Nephron progenitor cell (in vitro differentiated cells): ENCODE data around the gene DOCK9.

Experiments used
- DNase-seq: peaks from one replicate; pipeline ENCODE4 v3.0.0; 2021
- H3K27ac Mint-ChIP-seq: 2 replicates; pipeline ENCODE4 v1.8.0; 2021; ENCODE audit warnings: mild to moderate bottlenecking, moderate library complexity, mixed read lengths
- H3K27me3 Mint-ChIP-seq: 2 replicates; pipeline ENCODE4 v1.8.0; 2021; ENCODE audit warnings: mild to moderate bottlenecking, low read depth, mixed read lengths; ENCODE audit not compliant: poor library complexity
- H3K36me3 Mint-ChIP-seq: 2 replicates; pipeline ENCODE4 v1.8.0; 2021; ENCODE audit warnings: low read depth, mixed read lengths
- H3K4me1 Mint-ChIP-seq: 2 replicates; pipeline ENCODE4 v1.8.0; 2021; ENCODE audit warnings: mixed read lengths
- H3K4me3 Mint-ChIP-seq: 2 replicates; pipeline ENCODE4 v1.8.0; 2021; ENCODE audit warnings: mild to moderate bottlenecking, moderate library complexity, mixed read lengths
- H3K9me3 Mint-ChIP-seq: 2 replicates; pipeline ENCODE4 v1.8.0; 2021; ENCODE audit warnings: mild to moderate bottlenecking, moderate library complexity, mixed read lengths
- TF ChIP-seq, protein P1 (sequence below): fragments of 200-600 bp; sonication (generic); IDR thresholded peaks from 2 replicates; pipeline ENCODE4 v1.5.0; 2021; ENCODE audit warnings: antibody characterized with exemption

The DOCK9 gene

DNA sequence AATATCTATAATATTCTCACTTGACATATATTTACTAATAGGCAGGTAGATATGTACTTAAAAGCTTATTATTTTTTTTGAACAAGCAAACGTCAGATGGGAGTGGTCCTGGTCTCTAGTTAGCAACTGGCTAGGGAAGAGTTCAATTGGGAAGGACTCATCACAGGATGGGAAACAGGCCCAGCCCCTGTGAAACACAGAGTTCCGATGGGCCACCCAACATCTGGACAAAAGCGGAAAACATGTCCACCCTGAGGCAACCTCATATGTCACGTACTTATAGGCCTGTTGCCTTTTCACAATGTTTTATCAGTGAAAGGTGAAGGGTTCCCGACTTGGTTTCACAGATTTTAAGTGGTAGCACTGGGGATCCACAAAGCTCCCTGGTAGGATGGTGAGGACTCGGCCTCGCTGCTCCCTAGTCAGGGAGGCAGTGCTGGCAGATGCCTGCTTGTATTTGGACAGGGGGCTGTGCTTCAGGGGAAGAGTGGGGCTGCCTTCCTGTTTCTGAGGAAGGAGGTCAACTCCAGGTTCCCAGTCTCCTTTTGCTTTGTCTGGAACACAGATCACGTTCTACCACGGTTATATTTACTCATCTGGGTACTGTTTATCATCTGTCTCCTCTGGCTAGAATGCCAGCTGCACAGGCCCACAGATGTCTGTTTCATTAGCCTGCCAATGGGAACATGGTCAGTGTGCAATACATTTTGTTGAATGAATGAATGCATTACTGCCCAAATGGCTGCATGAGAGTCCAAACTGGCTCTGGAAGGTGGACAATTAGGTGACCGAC is 176.0 kb downstream of the DOCK9 start:
- H3K27ac Mint-ChIP-seq: no peak overlapping the region
- DNase-seq: no peak
- no peaks in the 10 kb centered on the region for H3K9me3 Mint-ChIP-seq
- peaks cover 11% of the 10 kb centered on the region for H3K4me1 Mint-ChIP-seq
- H3K4me3 Mint-ChIP-seq: no peak overlapping the region
- TF ChIP-seq, protein P1, sequence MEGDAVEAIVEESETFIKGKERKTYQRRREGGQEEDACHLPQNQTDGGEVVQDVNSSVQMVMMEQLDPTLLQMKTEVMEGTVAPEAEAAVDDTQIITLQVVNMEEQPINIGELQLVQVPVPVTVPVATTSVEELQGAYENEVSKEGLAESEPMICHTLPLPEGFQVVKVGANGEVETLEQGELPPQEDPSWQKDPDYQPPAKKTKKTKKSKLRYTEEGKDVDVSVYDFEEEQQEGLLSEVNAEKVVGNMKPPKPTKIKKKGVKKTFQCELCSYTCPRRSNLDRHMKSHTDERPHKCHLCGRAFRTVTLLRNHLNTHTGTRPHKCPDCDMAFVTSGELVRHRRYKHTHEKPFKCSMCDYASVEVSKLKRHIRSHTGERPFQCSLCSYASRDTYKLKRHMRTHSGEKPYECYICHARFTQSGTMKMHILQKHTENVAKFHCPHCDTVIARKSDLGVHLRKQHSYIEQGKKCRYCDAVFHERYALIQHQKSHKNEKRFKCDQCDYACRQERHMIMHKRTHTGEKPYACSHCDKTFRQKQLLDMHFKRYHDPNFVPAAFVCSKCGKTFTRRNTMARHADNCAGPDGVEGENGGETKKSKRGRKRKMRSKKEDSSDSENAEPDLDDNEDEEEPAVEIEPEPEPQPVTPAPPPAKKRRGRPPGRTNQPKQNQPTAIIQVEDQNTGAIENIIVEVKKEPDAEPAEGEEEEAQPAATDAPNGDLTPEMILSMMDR: no peak
- H3K27me3 Mint-ChIP-seq: no peaks in the 10 kb centered on the region
- H3K36me3 Mint-ChIP-seq: no peaks in the 10 kb centered on the region

DNA sequence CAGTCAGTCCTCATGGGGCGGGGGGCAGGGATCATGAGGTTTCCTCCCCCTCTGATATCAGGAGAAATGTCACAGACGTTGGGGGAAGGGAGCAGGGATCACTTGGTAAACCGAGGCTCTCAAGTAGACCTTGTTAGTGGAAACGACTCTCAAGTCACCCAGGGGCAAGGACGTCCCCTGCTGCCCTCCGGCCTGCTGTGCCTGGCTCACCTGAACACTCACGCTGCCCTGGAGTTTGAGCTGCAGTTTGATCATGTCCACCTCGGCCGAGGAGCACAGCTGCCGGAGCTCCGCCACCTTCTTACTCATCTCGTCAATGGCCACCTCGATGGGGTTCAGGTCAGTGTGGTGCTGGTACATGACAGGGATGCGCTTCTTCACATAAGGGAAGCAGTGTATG is 177.8 kb downstream of the DOCK9 start:
- Mint-ChIP-seq H3K27me3 (no peaks in the 10 kb centered on the region), H3K27ac (no peak overlapping the region), H3K36me3 (peaks cover 7% of the 10 kb centered on the region), H3K9me3 (no peaks in the 10 kb centered on the region), H3K4me3 (no peak overlapping the region), H3K4me1 (peaks cover 11% of the 10 kb centered on the region)
- no peak for DNase-seq
- TF ChIP-seq, protein P1: no peak

DNA sequence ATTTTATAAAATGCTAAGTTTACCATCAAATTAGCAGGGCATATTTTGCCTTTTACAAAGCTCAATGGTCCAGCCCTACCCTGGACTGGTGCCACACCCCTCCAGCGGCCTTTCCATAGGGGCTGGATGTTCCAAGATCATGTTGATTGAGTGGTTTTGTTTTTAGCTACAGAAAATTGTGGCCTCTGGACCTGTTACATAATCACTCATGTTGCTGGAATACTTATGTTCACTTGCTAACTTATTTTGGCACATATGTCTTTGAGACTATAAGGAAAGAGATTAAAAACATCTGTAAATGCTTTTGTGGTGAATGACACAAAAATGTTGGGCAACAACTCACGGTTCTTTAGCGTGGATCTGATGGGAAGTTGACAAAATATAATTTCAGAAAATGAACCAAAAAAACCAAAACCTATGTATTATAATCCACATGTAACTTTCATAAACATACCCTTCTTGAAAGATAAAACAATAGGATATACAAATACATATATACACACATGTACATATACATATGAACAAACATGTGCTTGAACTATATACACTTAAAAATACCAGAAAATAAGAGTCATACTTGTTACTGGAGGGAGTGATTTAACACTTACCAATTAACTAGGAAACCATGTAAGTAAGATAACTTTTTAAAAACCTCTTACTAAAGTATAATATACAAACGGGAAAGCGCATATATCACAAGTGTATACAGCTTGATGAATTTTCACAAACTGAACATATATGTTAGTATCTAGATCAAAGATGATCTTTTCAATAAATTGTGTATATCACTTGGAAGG is 178.8 kb downstream of the DOCK9 start:
- no peaks in the 10 kb centered on the region for H3K9me3 Mint-ChIP-seq
- H3K27me3 Mint-ChIP-seq: no peaks in the 10 kb centered on the region
- H3K27ac Mint-ChIP-seq: no peak overlapping the region
- TF ChIP-seq, protein P1: no peak
- no peak overlapping the region for H3K4me3 Mint-ChIP-seq
- H3K4me1 Mint-ChIP-seq: peaks cover 11% of the 10 kb centered on the region
- no peak for DNase-seq
- peaks cover 14% of the 10 kb centered on the region for H3K36me3 Mint-ChIP-seq

GRCh38 chr13:98797456-98797855 is 180.4 kb downstream of the DOCK9 start:
- no peak overlapping the region for H3K4me3 Mint-ChIP-seq
- H3K9me3 Mint-ChIP-seq: no peaks in the 10 kb centered on the region
- H3K27ac Mint-ChIP-seq: no peak overlapping the region
- peaks cover 14% of the 10 kb centered on the region for H3K36me3 Mint-ChIP-seq
- no peak for DNase-seq
- H3K4me1 Mint-ChIP-seq: peaks cover 7% of the 10 kb centered on the region
- TF ChIP-seq, protein P1: no peak
- no peaks in the 10 kb centered on the region for H3K27me3 Mint-ChIP-seq

GRCh38 chr13:98796798-98797197 is 181.1 kb downstream of the DOCK9 start:
- no peak for DNase-seq
- TF ChIP-seq, protein P1: no peak
- Mint-ChIP-seq H3K36me3 (peaks cover 14% of the 10 kb centered on the region), H3K27ac (no peak overlapping the region), H3K9me3 (no peaks in the 10 kb centered on the region), H3K4me1 (peaks cover 10% of the 10 kb centered on the region), H3K4me3 (no peak overlapping the region), H3K27me3 (no peaks in the 10 kb centered on the region)
